Motor neuron (in vitro differentiated cells): ENCODE measurements around the gene SKP1. TPM values are rescaled to one million over a fixed set of nuclear protein-coding genes. Genes with fewer than 3 reads are reported as not detected.

Source experiments
- ATAC-seq, 8 experiments: fragments of 200-7000 bp; cut with Tn5 transposase; replicated peaks in 6 of 8; 2 replicates each; pipeline ENCODE4 v1.8.0; 2021; ENCODE audit warnings: mild to moderate bottlenecking in 8 of 8, moderate library complexity in 8 of 8
- H3K27ac ChIP-seq, 2 donors: fragments of 250-450 bp; sonication (Bioruptor Pico); 2 replicates each; pipeline ENCODE4 v1.9.0; 2021; ENCODE audit warnings: antibody characterized with exemption in 2 of 2, mild to moderate bottlenecking in 2 of 2, moderate library complexity in 1 of 2
- H3K4me1 ChIP-seq, 2 donors: fragments of 250-450 bp; sonication (Bioruptor Pico); replicated peaks in 1 of 2; 2 replicates each; pipeline ENCODE4 v1.6.1; 2021; ENCODE audit warnings: antibody characterized with exemption in 2 of 2, mild to moderate bottlenecking in 2 of 2, moderate library complexity in 1 of 2
- H3K4me3 ChIP-seq, 5 donors: fragments of 250-450 bp; sonication (Bioruptor Pico); 2 replicates each; pipeline ENCODE4 v1.9.0; 2021; ENCODE audit warnings: antibody characterized with exemption in 5 of 5, mild to moderate bottlenecking in 5 of 5, moderate library complexity in 4 of 5
- WGBS, 10 experiments: fragments of 450-650 bp; shearing (Covaris generic); methylation state at CpG; one replicate each; pipeline ENCODE4 v1.0.0; 2022; 5-methylcytosine and 5-hydroxymethylcytosine counted together
- in situ Hi-C, 9 experiments: fragments of 400-800 bp; cut with MboI; loops; one replicate each; pipeline ENCODE4 v1.15.0; 2021; ENCODE audit warnings: low sequenced_read_pairs in 9 of 9, low pct_unique_long_range_greater_than_20kb in 2 of 9; ENCODE audit not compliant: unreplicated experiment in 9 of 9
- total RNA-seq, 8 experiments: library from RNA; unstranded; fragments of 300-600 nt; gene quantifications; 2 replicates each; pipeline versions ENCODE4 v1.2.3 to v1.2.4, GENCODE V29; 2022

The SKP1 gene
- total RNA-seq, 8 experiments from 2014 or later, result 368 to 550 (median 471) TPM

GRCh38 chr5:134204575-134204974 lies 27.8 kb upstream of the SKP1 start:
- ATAC-seq, result peak in 3 of 8 experiments; percentile 38 to 89 (median 51)
- no peak overlapping the region for H3K4me3 ChIP-seq
- no peaks in the 10 kb centered on the region for H3K4me1 ChIP-seq
- 7 to 100% (median 88%) methylated on average over 1 to 4 of the region's 4 CpGs for WGBS, 10 experiments
- no peak overlapping the region for H3K27ac ChIP-seq
- in situ Hi-C loops, result no loop called here

- no peak overlapping the region for H3K27ac ChIP-seq
- no peak for ATAC-seq
- H3K4me3 ChIP-seq, result no peak overlapping the region
- 100% methylated on average over 1 to 3 of the region's 3 CpGs; no CpG with 5 or more reads in 6 of the 10 experiments for WGBS, 10 experiments
- no peaks in the 10 kb centered on the region for H3K4me1 ChIP-seq
- in situ Hi-C loops, result no loop called here
These were observed 26.9 kb upstream of the SKP1 start for GRCh38 chr5:134203630-134204029.

- 75 to 100% (median 83%) methylated on average over 1 to 5 of the region's 5 CpGs for WGBS, 10 experiments
- in situ Hi-C loops, result loop anchor here in 4 of 9 experiments (25.0 kb wide), 2 partner anchors 92 to 392 kb away; no protein-coding TSS in a partner anchor
- Histone ChIP-seq H3K4me1 (no peaks in the 10 kb centered on the region), H3K27ac (no peak overlapping the region), H3K4me3 (no peak overlapping the region)
- ATAC-seq, result no peak
These were observed 18.9 kb upstream of the SKP1 start for GRCh38 chr5:134195666-134196065.

GRCh38 chr5:134189031-134189430 lies 12.3 kb upstream of the SKP1 start:
- 60 to 92% (median 88%) methylated on average over 1 to 2 of the region's 3 CpGs; no CpG with 5 or more reads in 5 of the 10 experiments for WGBS, 10 experiments
- in situ Hi-C loops, result loop anchor here in 5 of 9 experiments (10.0 to 25.0 kb wide), 3 partner anchors 96 to 398 kb away; no protein-coding TSS in a partner anchor
- ATAC-seq, result no peak

DNA sequence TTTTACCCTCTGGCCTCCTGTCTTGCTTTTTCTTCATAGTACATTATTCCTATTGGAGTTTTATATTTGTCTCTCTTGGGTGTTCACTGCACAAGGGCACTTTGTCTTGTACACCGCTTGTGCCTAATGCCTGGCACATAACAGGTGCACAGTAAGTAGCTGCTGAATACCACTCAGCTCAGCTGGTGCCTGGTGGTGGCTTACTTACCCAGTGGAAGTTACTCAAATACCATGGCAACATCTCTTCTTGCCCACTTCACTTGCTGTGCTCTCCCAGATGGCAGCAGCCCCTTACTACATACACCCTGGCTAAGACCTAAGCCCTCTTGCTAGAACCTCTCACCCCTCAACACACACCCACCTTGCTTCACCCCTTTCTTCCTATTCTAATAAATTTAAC lies 11.3 kb upstream of the SKP1 start:
- no peak overlapping the region for H3K4me3 ChIP-seq
- H3K4me1 ChIP-seq, result no peaks in the 10 kb centered on the region
- 60 to 100% (median 100%) methylated on average over 1 of the region's 1 CpG; no CpG with 5 or more reads in 4 of the 10 experiments for WGBS, 10 experiments
- in situ Hi-C loops, result loop anchor here in 5 of 9 experiments (10.0 to 25.0 kb wide), 3 partner anchors 97 to 399 kb away; no protein-coding TSS in a partner anchor
- ATAC-seq, result no peak
- no peak overlapping the region for H3K27ac ChIP-seq

More at GRCh38 chr5:134189031-134189430, 12.3 kb upstream of the SKP1 start:
- no peak overlapping the region for H3K4me3 ChIP-seq
- H3K27ac ChIP-seq, result no peak overlapping the region
- H3K4me1 ChIP-seq, result no peaks in the 10 kb centered on the region

GRCh38 chr5:134184155-134185135 lies 7.7 kb upstream of the SKP1 start:
- 0 to 83% (median 53%) methylated on average over 1 to 9 of the region's 11 CpGs; no CpG with 5 or more reads in 3 of the 10 experiments for WGBS, 10 experiments
- in situ Hi-C loops, result loop anchor here in 5 of 9 experiments (10.0 to 25.0 kb wide), 3 partner anchors 100 to 403 kb away; no protein-coding TSS in a partner anchor
- Histone ChIP-seq H3K27ac (no peak overlapping the region), H3K4me1 (no peaks in the 10 kb centered on the region), H3K4me3 (no peak overlapping the region)
- peak; percentile 81 to 97 (median 88) for ATAC-seq

DNA sequence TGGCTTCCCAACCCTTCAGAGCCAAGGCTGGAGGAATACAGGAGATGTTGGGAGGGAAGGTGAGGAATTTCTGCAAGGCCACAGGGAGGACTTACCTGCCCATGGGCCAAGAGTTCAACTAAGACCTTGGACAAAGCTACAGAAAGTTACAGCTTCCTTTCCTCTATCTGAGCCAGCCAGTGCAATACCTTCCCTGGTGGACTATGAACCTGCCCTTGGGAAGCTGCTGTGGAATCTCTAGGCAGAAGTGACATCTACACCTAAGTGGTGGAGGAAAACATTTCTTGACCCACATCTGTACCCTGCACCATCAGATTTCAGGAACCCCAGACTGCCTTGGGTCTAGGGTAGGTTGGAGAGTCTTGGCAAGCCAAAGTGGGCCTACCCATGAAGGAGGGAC lies 6.7 kb upstream of the SKP1 start:
- no peak overlapping the region for H3K4me3 ChIP-seq
- in situ Hi-C loops, result loop anchor here in 5 of 9 experiments (10.0 to 25.0 kb wide), 3 partner anchors 101 to 404 kb away; no protein-coding TSS in a partner anchor
- H3K27ac ChIP-seq, result no peak overlapping the region
- ATAC-seq, result no peak
- H3K4me1 ChIP-seq, result no peaks in the 10 kb centered on the region

GRCh38 chr5:134178096-134178419 lies 1.3 kb upstream of the SKP1 start:
- H3K4me1 ChIP-seq, result peaks cover 5 to 17% of the 10 kb centered on the region in 2 donors
- in situ Hi-C loops, result loop anchor here in 4 of 9 experiments (25.0 kb wide), 2 partner anchors 109 to 409 kb away; no protein-coding TSS in a partner anchor

GRCh38 chr5:134177369-134178095 lies 782 bp upstream of the SKP1 start:
- peak overlapping the region; percentile 100 for H3K27ac ChIP-seq
- in situ Hi-C loops, result loop anchor here in 4 of 9 experiments (25.0 kb wide), 2 partner anchors 110 to 410 kb away; no protein-coding TSS in a partner anchor
- ATAC-seq, result peak; percentile 19 to 72 (median 38)
- peaks cover 5 to 17% of the 10 kb centered on the region in 2 donors for H3K4me1 ChIP-seq
- peak overlapping the region; percentile 74 to 99 (median 95) for H3K4me3 ChIP-seq
- 0 to 64% (median 0%) methylated on average over 1 to 10 of the region's 29 CpGs; no CpG with 5 or more reads in 5 of the 10 experiments for WGBS, 10 experiments

More at GRCh38 chr5:134178096-134178419, 1.3 kb upstream of the SKP1 start:
- peak overlapping the region in 1 of 5 donors; percentile 95 for H3K4me3 ChIP-seq
- 74 to 100% (median 81%) methylated on average over 1 to 3 of the region's 3 CpGs; no CpG with 5 or more reads in 5 of the 10 experiments for WGBS, 10 experiments
- peak in 1 of 8 experiments; percentile 3 for ATAC-seq
- peak overlapping the region; percentile 100 for H3K27ac ChIP-seq

- Histone ChIP-seq H3K27ac (peak overlapping the region; percentile 100), H3K4me1 (peaks cover 5 to 17% of the 10 kb centered on the region in 2 donors), H3K4me3 (peak overlapping the region; percentile 74 to 99 (median 95))
- in situ Hi-C loops, result loop anchor here in 4 of 9 experiments (25.0 kb wide), 2 partner anchors 111 to 411 kb away; no protein-coding TSS in a partner anchor
- 0 to 12% (median 0%) methylated on average over 1 to 15 of the region's 31 CpGs; no CpG with 5 or more reads in 1 of the 10 experiments for WGBS, 10 experiments
- peak in 4 of 8 experiments; percentile 0 to 18 (median 3) for ATAC-seq
These were observed 734 bp downstream of the SKP1 start for GRCh38 chr5:134175921-134176510.

- 3 to 36% (median 11%) methylated on average over 3 to 10 of the region's 10 CpGs for whole genome bisulfite sequencing, 10 experiments
- no peak for ATAC-seq
- Histone ChIP-seq H3K4me1 (peaks cover 5 to 17% of the 10 kb centered on the region in 2 donors), H3K4me3 (peak overlapping the region; percentile 74 to 99 (median 95)), H3K27ac (no peak overlapping the region)
- in situ Hi-C loops, result loop anchor here in 4 of 9 experiments (25.0 kb wide), 2 partner anchors 112 to 412 kb away; no protein-coding TSS in a partner anchor
These were observed 1.6 kb downstream of the SKP1 start for GRCh38 chr5:134174841-134175839.
